Ovary (tissue), 3 donors: Measurements from ENCODE around the gene RGS6.

Experiments used
- CTCF ChIP-seq, 3 donors: fragments of 450-650 bp in 2 of 3; fragments of 200-600 bp in 1 of 3; IDR thresholded peaks; one replicate each; pipeline versions ENCODE4 v1.5.1 to v1.8.0; 2016 to 2022; ENCODE audit warnings: antibody characterized with exemption in 3 of 3, mild to moderate bottlenecking in 1 of 3
- POLR2A ChIP-seq: fragments of 450-650 bp; IDR thresholded peaks from one replicate; pipeline ENCODE4 v1.6.1; 2017; ENCODE audit warnings: antibody characterized with exemption, mild to moderate bottlenecking, moderate library complexity
- donor health status: DM: no; HTN: no; CAD: no.

- TF ChIP-seq CTCF (IDR thresholded peaks at IDR 0.05), result no peak
- TF ChIP-seq POLR2A, result no peak
Measured at GRCh38 chr14:72550513-72550912, 618.3 kb downstream of the RGS6 start.
